ENCODE data around the gene JAKMIP1.

JAKMIP1 gene

DNA sequence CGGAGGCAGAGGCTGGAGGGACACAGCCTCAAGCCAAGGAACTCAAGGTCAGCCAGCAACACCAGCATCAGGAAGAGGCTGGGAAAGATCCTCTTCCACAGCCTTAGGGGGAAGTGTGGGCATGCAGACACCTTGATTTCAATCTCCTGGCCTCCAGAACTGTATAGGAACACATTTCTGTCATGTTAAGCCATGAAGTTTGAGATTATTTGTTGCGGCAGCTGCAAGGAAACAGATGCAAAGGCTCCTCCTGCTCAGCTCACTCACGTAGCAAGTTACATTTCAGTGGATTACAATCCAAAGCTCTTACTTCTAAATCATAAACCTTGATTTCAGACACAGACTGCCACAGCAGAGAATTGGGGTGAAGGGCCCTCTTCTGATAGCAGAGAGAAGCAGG is 113.5 kb downstream of the JAKMIP1 start:
- no peak for DNase-seq

DNA sequence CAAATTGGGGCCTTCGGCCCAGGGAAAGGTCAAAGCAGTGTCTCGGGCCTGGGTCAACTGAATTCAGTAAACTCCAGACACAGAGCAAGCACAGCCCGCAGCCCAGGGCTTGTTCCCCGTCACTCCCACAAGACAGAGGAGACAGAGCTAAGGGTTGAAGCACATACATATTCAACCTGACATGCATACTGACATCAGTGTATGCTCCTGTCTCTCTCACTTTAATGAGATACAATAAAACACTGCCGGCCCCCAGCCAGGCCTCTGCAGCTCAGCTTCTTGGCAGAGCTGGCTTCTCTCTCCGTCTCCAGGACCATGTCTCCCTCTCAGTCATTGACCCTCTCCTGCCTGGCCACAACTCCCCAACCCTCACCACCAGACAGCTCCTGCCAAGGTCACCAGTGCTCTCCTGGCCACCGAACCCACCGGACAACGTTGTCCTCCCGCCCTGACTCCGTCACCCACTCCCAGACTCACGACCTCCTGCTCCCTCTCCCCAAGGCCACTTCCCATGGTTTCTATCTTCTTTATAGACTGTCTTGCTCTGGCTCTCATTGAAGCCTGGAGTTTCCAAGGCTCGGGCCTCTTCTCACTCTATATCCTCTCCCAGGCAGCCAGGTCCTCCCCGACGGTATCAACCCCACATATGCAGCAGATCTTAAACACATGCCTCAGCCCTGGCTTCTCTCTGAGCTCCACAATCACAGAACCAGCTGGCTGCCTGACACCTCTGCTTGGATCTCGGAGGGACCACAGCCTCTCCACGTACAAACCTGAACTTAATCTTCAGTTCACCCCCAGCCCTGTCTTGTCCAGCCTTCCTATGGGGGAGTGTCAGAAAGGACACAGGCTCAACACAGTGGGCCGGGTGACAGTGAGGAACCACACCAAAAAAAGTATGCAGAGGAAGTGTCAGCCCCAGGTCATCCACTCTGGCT is 114.4 kb downstream of the JAKMIP1 start:
- DNase-seq: no peak

DNA sequence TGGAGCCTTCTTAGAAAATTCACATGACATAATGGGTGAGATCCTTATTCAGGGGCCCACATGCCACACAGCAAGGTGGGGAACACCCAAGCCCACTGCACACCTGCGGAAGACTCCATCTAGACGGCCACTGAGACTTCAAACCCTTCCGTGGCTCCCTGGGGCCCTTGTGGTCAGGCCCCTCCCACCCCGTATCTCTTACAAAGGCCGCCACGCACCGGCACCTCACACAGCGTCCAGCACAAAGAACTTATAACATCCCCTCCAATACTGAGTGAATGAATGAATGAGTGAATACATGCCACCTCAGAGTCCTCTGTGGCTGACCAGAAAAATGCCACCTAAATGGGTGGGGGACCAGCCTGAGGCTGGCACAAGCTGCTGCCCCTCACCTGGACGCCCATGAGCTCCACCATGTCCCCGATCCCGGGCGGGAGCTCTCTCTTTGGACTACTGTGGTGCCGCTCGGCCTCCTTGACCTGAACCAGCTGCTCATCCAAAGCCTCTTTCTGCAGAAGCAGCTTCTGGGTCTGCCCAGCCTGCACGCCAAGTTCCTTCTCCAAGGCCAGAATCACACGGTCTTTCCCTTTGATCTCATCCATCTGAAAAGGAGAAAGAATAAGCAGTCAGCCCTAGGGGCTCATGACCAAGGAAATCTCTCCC is 115.2 kb downstream of the JAKMIP1 start:
- no peak for DNase-seq

DNA sequence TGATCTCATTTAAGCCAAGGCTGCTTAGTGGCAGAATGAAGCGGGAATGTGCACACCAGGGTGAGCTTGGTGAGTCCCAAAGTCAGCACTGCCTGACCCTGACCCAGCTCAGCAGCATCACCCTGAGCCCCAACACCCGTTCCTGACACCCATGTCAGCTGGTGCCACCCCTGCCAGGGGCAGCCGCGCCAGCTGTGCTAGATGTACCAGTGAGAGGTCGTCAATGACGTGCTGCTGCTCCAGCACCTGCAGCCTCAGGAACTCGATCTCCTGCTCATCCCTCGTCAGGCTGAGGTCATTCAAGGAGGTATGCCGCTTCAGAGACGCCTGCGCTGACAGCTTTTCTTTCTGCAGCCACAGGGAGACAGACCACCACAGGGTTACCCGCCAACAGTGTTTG is 120.4 kb downstream of the JAKMIP1 start:
- DNase-seq: no peak

DNA sequence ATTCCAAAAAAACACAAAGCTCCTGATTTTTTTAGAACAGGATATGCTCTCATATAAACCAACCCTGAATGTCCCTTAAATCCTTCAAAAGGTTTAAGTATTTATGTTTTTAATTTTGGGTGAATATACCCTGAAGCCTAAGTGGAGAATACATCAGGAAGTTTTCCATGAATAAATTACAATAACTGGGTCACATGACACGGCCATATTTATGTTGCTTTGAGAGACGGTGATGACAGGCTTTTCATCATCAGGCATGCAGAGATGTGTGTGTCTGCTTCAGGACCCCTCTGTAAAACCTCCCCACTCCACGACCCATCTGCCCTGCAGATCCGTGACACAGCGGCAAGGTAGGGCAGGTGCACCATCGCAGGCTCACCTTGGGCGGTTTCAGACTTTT is 121.8 kb downstream of the JAKMIP1 start:
- DNase-seq: no peak

DNA sequence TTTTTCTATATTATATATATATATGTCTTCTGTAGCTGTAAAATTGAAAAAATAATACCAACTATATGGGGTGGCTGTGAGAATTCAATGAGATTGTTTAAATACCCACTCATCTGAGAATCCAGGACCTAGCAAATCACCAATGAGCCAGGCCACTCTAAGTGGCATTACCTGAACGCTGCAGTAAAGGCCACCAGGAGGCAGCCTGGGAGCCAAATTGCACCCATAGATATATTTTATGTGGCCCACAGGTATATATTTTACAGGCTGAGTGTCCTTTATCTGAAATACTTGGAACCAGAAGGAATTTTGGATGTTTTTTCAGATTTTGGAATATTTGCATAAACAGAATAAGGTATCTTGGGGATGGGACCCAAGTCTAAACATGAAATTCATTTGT is 124.0 kb downstream of the JAKMIP1 start:
- DNase-seq: no peak

DNA sequence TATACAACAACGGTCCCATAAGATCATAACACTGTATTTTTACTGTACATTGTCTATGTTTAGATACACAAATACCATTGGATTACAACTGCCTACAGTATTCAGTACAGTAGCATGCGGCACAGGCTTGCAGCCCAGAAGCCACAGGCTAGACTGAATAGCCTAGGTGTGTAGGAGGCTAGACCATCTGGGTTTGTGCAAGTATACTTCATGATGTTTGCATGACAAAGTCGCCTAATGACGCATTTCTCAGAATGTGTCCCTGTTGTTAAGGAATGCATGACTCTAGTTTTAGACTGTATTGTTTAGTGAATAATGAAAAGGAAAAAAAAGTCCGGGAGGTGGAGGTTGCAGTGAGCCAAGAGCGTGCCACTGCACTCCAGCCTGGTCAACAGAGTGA is 125.6 kb downstream of the JAKMIP1 start:
- DNase-seq: no peak

DNA sequence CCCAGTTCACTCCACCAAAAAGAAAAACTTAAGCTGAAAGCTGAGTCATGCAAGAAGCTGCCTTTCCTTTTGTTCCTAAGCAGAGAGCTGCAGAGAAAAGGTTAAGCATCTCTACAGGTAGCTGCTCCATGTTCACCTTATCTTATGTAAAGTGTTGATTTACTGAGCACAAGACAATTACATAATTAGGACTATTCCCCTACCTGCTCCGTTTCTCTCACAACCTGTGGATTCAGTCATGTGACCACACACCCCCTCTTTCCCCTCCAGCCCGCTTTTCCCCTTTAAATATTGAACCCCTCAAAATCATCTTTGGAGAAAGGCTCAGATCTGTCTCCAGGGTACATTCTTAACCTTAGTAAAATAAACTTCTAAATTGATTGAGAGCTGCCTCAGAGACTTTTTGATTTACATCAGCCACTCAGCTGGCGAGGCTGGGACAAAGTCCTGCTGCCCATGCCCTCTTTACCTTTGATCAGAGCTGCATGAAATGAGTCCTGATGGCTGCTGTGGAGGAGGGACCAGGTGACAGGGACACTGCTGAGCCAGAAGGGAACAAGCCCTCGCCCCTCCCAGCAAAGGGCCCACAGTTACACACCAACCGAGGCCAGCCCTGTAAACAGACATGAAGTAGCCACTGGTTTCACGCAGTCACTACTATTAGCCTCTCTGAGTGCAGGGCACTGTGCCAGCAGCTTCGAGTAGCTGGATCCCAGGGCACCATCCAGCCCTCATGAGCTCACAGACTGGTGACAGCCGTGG is 128.2 kb downstream of the JAKMIP1 start:
- DNase-seq: peak; percentile 72

DNA sequence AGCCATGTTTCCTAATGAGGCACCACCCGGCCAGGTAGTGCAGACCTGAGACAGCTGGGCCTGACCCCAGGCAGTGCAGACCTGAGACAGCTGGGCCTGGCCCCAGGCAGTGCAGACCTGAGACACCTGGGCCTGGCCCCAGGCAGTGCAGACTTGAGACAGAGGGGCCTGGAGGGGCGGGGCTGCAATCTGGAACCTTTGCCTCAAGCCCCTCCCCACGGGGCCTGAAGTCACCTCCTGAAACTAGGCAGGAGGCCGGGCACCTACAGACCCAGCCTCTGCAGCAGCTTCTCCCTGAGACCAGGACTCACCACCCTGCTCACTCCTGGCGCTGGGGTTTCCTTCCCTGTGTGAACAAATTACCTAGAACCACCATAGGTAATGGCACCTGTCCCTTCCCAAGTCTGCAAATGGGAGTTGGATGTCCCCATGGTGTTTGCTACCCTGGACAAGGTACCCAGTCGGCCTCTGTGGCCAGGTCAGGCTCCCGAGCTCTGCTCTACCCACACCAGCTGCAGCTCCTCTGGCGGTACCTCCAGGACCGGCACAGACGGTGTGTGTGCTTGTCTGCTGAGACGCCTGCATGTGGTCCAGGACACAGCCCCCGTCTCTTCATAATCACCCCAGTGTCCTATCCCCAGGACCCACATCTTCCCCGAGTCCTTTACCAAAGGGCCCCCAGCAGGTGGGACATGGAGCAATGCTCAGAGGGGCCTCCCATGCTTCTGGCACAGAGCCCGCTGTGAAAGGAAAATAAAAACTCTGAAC is 129.0 kb downstream of the JAKMIP1 start:
- no peak for DNase-seq

DNA sequence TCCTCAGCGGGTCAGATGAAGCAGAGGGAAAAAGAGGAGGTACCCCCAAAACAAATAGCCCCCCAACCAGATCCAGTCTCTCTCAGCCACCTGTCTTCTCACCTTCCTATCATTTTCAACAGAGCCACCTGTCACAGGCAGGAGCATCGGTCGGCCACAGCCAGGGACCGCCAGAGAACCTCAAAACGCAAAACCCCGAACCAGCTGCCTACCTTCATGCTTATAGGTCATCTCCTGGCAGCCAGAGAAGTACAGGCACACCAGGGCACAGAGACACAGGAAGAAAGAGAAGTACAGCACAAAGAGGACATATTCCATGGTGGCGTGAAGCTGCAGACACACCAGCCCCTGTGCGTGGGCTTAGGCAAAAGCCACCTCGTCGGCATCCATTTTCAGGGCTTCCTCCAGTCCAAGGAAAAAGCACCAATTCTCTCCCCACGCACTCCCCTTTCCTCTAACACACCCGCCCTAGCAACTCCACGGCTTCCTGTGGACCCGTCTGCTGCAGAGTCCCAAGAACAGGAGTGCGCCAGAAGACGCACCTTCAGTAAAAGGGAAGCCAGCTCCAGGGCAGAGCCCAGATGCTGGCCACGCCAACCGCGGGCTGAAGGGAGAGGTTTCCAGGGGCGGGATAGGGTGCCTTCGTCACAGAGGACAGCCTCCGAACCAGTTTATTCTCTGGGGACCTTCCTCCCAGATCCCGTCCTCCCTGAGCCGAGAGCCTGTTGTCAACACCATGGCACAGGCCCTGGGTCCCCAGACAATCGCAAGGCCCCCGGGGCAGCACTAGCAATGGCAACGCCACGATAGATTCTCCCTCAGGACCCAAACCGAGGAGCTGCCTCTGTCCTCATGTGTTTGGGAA is 130.3 kb downstream of the JAKMIP1 start:
- DNase-seq: no peak

DNA sequence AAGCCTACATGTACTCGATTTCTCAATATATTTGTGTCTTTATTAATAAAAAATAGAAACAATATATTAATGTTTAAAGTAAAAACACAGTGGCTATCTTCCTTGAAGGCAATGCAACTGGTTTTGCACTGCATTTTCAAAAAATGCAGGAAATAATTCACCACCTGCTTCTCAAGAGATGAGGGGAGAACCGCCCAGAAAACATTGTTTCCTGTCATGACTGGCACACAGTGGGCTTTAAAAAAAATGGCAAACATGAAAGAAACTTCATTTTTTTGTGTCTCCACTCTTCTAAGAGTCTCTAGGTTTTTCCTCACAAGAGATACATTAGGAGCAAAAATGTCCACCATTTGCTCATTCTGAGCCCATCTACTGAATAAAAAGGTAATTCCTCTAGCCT is 131.4 kb downstream of the JAKMIP1 start:
- no peak for DNase-seq

DNA sequence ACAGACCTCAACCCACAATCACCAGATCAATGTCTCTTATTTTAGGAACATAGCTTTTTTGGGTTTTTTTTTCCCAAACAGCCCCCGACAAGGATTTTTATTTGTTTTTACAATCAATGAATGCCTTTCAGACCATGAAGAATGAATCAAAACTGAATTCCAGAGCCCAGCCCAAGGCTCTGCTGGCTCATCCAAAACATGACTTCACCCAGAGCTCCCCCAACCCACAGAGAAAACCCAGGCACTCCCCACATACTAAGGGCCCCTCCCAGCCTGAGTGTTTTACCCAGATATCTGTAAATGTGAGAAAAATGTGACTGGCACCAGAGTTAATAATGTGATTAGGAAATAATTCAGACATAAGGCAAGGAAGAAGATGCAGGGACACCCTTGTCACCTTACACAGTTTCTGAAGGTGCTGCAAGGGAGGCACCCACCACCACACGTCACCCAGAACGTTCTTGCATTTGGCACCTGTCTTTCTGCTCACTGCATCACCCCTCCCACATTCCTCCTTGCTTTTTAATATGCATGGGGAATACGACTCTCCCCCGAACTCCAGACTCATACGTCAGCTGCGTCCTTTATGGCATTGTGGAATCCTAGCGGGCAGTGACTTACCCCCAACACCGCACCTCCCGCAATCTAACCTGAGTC is 134.3 kb downstream of the JAKMIP1 start:
- no peak for DNase-seq

DNA sequence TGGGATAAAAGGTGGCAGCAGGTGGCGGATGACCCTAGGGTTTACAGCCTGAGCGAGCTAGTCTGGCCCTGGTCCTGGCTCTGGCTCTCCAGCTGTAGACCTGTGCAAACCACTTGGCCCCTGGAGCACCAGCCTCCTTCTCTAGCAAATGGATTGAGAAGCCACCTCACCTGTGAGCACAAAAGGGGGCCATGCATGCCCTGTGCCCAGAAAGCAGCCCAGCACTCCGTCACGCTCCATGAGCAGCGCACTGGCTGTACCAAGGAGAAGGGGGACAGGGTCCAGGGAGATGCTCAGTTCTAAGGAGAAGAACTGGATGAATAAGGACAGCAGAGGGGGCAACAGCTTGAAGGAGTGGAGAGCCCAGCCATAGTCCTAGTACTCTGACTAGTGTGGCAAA is 135.2 kb downstream of the JAKMIP1 start:
- DNase-seq: no peak

DNA sequence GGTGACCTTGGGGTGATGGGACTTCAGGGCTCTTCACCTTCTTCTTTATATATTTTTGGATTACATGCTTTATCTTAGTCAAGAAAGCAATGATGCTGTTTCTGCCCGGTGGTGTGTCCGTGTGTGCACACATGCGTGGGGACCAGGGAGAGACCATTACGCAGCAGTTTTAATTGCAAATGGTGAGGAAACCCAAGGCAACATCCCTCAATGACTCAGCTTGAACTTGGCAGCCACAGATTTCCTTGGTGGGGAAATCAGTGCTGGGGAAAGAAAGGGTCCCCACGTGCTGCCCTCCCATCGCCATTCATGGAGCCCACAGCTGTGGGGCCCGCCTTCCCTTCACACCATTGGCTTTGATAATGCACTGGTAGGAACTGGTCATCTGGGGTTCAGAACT is 136.0 kb downstream of the JAKMIP1 start:
- DNase-seq: no peak

DNA sequence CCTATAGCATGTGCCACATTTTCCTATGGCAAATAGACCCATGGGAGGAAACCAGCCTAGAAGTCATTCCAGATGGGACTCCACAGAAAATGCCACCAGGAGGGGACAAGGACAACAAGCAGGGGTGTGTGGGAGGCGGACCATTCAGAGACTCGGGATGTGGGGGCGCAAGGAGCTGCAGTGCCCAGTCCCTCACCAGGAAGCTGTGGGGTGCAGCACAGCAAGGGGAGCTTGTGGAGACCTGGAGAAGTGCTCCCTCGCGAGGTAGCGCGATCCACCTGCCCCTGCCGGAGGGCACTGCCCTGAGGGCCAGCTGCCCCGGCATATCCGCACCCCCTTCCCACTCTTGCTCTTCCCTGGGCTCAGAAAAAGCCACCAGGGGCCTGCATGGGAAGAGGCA is 136.7 kb downstream of the JAKMIP1 start:
- no peak for DNase-seq

DNA sequence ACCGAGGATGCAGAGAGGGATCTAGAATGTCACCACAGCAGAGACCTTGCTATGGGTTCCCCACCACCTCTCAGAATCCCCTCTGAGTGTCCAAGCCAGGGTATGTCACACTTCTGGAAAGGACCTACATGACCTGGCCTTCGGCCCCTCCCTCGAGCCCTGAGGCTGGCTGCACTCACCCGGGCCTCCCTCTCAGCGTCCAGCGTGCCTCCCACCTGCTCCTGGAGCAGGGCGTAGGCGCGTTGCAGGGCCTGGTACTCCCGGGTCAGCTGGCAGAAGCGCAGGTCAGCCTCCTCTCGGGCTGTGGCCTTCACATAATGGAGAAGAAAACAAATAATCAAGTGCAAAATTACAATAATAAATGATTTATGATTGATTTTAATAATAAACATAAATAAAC is 138.2 kb downstream of the JAKMIP1 start:
- DNase-seq: no peak

DNA sequence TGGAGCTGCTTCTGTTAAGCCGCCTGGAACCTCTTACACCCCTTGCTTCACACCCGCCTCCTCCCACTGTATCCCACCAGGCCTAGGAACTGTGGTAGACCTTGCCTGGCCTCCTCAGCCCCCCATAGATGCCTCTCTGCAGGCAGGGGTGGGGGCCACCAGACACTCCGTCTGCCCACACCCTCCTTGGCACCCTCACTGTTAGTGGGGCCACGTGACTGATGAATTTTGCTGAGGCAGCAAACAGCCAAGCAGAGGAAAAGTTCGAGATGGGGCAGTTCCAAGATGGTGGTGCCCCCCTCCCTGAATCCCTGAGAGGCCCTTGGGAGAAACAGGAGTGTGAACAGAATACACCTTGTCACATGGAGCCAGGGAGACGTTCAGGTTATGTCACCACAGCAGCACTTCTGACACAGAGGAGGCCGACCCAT is 141.0 kb downstream of the JAKMIP1 start:
- no peak for DNase-seq

DNA sequence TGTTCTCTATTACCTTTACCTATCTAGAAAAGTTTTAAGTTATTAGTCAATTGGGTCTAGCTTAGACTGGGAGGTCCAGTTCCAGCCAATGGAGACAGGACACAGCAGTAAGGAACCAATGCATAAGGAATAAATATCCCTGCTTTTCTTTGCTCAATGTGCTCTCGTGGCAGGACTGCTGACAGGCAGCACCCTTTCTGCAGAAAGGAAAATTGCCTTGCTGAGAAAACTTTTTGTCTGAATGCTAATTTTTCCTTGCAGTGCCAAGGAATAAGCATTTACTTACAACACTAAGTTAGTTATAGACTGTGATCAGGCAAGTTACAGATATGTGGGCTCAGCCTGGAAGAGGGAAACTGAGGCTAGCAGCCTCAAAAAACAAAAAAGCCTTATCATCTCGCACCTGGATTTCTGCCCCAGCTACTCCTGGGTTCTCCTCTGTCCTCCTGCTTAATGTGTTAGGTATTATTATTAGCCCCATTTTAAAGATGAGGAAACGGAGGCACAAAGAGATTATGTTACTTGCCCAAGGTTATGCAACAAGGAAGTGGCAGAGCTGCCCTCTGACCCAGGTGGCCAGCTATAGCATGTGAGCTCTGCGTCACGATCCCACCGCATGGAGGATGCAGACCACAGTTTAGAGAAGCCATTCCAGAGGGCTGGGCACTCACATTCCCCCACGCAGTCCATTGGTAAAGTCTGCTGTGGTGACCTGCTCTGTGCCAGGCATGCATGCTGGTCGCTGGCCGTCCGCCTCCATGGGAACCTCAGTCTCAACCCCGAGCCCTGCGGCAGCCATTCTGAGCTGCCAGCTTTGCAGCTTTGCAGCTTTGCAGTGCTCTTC is 141.6 kb downstream of the JAKMIP1 start:
- no peak for DNase-seq

DNA sequence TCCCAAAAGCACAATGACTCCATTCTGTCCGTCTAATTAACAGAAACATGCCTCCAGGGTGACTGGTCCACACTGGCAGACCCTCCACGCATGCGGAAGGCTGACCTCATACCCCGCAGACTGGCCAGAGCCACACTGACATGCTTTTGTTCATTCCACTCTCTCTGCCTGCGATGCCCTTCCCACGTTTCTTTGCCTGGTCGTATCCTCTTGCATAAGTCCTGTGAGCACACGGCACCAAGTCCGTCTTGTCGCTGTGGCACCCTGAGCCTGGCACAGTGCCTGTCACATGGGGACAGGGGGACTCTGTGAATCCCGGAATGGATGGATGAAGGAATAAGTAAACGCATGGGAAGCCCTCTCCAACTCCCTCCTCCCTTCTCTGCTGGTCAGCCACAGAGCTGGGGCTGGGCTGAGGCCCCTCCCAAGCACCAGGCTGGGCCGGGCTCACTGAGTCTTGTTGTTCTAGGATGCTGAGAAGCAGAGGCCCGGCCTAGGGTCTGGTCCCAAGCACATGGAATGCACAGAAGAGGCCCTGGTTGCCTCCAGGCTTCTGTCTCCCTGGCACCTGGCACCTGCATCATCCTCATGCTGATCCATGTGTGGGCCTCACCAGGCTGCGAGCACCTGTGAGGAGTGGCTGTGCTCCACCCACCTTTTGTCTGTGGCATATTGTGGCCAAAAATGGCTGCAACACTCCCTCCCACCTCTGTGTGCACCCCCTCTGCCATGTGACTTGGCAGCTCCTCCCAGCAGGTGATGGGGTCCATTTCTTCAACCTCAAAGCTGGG is 143.2 kb downstream of the JAKMIP1 start:
- no peak for DNase-seq
